ENCODE results near the gene MAP2K2.
A peak's percentile ranks its signal among the peaks of the same experiment; 100 is the strongest.
"Not testable (repeated sequence)": the region's sequence is repeated elsewhere in the genome, so short reads cannot be mapped to it uniquely, and the experiment has no call there.

Gene MAP2K2

DNA sequence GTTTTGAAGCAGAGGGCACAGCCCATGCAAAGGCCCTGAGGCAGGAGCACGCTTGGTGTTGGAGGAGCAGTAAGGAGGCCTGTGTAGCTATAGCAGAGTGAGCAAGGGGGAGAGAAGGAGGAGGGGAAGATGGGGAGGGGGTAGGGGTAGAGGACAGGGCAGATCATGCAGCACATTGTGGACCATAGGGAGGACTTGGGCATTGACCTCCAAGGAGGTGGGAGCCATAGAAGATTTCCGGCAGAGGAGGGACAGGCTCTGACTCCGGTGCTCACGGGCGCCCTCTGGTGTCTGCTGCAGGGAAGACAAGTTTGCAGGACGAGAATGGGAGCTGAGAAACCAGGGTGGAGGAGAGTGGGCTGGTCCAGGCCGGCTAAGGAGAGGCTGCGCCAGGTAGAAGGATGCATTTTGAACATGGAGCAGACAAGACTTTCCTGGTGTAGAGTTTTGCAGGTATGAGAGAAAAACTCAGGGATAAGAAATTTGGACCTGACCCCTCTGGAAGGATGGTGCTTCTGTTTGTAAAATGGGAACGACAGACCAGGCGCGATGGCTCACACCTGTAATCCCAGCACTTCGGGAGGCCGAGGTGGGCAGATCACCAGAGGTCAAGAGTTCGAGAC, 15.8 kb upstream of the MAP2K2 start:
- DNase-seq (ENCODE audit: low read depth): peak; percentile 67
- TF ChIP-seq, protein P1, sequence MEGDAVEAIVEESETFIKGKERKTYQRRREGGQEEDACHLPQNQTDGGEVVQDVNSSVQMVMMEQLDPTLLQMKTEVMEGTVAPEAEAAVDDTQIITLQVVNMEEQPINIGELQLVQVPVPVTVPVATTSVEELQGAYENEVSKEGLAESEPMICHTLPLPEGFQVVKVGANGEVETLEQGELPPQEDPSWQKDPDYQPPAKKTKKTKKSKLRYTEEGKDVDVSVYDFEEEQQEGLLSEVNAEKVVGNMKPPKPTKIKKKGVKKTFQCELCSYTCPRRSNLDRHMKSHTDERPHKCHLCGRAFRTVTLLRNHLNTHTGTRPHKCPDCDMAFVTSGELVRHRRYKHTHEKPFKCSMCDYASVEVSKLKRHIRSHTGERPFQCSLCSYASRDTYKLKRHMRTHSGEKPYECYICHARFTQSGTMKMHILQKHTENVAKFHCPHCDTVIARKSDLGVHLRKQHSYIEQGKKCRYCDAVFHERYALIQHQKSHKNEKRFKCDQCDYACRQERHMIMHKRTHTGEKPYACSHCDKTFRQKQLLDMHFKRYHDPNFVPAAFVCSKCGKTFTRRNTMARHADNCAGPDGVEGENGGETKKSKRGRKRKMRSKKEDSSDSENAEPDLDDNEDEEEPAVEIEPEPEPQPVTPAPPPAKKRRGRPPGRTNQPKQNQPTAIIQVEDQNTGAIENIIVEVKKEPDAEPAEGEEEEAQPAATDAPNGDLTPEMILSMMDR (conservative IDR thresholded peaks at IDR 0.05; ENCODE audit: low read depth, low read length): peak; percentile 90
- H3K4me3 ChIP-seq (ENCODE audit: low read depth, low read length): no peak overlapping the region

DNA sequence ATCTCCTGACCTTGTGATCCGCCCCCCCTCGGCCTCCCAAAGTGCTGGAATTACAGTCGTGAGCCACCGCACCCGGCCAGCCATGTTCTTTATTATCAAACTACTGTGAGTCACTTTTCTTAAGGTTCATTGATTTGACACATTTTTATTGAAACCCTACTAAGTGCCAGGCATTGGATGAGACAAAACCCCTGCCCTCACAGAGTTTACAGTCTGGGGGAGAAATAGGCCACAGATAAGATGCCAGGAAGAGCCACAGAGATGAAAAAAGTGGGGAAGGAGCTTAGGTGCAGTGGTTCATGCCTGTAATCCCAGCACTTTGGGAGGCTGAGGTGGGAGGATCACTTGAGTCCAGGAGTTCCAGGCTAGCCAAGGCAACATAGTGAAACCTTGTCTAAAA, 14.5 kb upstream of the MAP2K2 start:
- TF ChIP-seq, protein P1 (conservative IDR thresholded peaks at IDR 0.05; ENCODE audit: low read depth, low read length): no peak
- no peak overlapping the region for H3K4me3 ChIP-seq (ENCODE audit: low read depth, low read length)
- no peak for DNase-seq (ENCODE audit: low read depth)

DNA sequence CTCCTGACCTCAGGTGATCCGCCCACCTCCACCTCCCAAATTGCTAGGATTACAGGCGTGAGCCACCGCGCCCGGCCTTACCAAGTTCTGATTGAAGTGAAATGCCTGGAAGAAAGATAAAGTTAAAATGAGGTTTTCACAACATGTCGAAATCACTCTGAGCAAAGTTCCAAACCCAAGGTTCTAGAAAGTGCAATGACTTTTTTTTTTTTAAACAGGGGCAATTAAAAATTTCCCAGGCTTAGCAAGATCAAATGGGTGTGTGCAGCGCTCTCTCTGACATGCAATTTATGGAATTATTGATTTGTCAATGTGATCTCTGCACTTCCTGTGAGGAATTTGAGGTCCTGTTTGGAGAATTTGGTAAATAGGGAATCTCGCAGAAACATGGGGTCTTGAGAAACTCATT, 12.8 kb upstream of the MAP2K2 start:
- TF ChIP-seq, protein P1 (conservative IDR thresholded peaks at IDR 0.05; ENCODE audit: low read depth, low read length): no peak

DNA sequence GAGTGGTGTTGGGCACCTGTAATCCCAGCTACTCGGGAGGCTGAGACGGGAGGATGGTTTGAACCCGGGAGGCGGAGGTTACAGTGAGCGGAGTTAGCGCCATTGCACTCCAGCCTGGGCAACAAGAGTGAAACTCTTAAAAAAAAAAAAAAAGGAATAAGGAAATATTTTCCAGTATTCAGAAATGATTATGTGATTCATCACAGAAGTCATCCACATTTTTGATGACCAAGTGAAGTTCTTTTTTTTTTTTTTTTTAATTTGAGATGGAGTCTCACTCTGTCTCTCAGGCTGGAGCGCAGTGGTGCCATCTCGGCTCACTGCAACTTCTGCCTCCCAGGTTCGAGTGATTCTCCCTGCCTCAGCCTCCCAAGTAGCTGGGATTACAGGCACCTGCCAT, 11.5 kb upstream of the MAP2K2 start:
- DNase-seq (ENCODE audit: low read depth); H3K4me3 ChIP-seq (ENCODE audit: low read depth, low read length): not testable (repeated sequence)

More for the DNA sequence above, 12.8 kb upstream of the MAP2K2 start:
- DNase-seq (ENCODE audit: low read depth): no peak
- no peak overlapping the region for H3K4me3 ChIP-seq (ENCODE audit: low read depth, low read length)

DNA sequence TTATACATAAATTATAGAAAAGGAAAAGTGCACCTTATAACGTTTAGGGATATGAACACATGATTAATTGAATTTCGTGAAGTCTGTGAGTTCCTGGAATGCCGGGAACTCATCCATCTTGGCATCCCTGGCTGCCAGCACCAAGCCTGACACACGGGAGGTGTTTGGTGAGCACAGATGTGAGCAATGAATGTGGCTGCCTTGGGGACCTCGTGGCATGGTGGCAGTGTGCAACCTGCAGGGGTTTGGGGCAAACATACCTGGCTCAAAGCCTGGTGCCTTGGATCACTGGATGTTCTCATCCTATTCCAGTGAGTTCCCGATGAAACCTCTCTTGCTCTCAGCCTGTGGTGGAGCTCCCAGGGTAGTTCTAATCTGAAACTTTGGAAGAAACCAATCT, 10.4 kb upstream of the MAP2K2 start:
- H3K4me3 ChIP-seq (ENCODE audit: low read depth, low read length): no peak overlapping the region
- no peak for DNase-seq (ENCODE audit: low read depth)
- TF ChIP-seq, protein P1 (conservative IDR thresholded peaks at IDR 0.05; ENCODE audit: low read depth, low read length): no peak

DNA sequence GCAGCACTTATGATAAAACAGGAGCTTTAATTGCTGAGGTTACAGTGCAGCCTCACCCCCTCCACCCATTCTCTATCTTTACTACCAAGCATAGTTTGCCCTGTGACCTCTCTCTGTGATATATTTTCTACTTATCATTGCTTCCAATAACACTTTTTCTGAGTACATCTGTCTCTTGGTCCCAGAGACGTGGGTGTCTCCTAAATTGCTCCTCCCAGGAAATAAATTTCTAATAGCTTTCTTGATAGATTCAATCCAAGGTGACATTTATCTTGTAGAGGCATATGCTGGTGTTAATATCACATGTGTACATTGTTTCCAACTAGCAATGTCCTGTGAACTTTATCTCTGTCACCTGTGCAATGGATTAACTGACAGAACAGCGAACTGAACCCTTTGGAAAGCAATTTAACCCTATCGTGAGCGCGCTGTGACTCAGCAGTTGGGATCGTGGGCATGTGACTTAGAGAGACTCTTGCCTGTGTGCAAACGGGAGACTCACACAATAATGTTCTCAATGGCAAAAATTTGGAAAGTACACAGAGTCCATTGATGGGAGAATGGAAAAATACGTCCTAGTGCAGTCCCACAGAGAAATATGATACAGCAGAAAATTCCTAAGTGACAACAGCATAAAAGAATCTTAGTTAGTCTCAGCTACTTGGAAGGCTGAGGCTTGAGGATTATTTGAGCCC, 7.0 kb upstream of the MAP2K2 start:
- TF ChIP-seq, protein P1 (conservative IDR thresholded peaks at IDR 0.05; ENCODE audit: low read depth, low read length): no peak
- peak; percentile 88 for DNase-seq (ENCODE audit: low read depth)
- H3K4me3 ChIP-seq (ENCODE audit: low read depth, low read length): no peak overlapping the region

DNA sequence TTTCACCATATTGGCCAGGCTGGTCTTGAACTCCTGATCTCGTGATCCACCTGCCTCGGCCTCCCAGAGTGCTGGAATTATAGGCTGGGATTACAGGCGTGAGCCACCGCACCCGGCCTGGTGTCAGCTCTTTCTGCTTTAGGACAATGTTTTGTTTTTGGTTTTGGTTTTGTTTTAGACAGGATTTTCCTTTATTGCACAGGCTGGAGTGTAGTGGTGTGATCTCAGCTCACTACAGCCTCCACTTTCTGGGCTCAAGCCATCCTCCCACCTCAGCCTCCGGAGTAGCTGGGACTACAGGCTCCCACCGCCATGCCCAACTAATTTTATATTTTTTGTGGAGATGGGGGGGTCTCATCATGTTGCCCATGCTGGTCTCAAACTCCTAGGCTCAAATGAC, 5.1 kb upstream of the MAP2K2 start:
- DNase-seq (ENCODE audit: low read depth); H3K4me3 ChIP-seq (ENCODE audit: low read depth, low read length): not testable (repeated sequence)

DNA sequence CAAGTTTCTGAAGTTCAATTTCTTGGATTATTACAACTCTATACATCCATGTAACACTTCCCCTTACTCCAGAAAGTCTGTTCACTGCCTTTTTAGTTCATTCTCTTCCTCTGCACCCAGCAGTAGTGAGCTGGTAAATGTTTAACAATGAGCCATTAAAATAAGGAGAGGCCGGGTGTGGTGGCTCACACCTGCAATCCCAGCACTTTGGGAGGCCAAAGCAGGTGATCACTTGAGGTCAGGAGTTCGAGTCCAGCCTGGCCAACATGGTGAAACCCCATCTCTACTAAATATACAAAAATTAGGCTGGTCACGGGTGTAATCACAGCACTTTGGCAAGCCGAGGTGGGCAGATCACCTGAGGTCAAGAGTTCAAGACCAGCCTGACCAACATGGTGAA, 3.4 kb upstream of the MAP2K2 start:
- H3K4me3 ChIP-seq (ENCODE audit: low read depth, low read length); DNase-seq (ENCODE audit: low read depth): not testable (repeated sequence)

Measured in choroid plexus epithelial cell (primary cell).